ENCODE results near the gene LRRC1.

The LRRC1 gene

DNA sequence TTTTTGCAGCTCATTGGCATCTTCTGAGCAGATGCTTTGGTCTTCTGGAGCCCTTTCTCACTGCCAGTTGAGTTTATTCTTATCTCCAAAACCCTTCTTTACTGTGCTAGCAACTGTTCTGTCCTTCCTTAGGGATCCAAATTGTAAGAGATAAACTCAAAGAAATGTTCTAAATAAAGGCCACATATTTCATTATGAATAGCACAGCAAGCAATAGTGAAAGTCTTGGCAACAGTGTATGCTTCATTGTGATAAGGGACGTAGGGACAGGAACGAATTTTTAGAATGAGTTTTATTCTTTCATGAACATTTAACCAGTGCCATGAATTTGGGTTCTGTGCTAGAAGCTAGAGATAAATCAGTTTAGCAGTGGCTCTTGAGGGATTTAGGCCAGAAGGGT lies 61.1 kb downstream of the LRRC1 start:
- TF ChIP-seq, protein P1, sequence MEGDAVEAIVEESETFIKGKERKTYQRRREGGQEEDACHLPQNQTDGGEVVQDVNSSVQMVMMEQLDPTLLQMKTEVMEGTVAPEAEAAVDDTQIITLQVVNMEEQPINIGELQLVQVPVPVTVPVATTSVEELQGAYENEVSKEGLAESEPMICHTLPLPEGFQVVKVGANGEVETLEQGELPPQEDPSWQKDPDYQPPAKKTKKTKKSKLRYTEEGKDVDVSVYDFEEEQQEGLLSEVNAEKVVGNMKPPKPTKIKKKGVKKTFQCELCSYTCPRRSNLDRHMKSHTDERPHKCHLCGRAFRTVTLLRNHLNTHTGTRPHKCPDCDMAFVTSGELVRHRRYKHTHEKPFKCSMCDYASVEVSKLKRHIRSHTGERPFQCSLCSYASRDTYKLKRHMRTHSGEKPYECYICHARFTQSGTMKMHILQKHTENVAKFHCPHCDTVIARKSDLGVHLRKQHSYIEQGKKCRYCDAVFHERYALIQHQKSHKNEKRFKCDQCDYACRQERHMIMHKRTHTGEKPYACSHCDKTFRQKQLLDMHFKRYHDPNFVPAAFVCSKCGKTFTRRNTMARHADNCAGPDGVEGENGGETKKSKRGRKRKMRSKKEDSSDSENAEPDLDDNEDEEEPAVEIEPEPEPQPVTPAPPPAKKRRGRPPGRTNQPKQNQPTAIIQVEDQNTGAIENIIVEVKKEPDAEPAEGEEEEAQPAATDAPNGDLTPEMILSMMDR (IDR thresholded peaks at IDR 0.05; ENCODE audit: extremely low read depth, missing control alignments): no peak
- no peak for DNase-seq (ENCODE audit: low spot score)

DNA sequence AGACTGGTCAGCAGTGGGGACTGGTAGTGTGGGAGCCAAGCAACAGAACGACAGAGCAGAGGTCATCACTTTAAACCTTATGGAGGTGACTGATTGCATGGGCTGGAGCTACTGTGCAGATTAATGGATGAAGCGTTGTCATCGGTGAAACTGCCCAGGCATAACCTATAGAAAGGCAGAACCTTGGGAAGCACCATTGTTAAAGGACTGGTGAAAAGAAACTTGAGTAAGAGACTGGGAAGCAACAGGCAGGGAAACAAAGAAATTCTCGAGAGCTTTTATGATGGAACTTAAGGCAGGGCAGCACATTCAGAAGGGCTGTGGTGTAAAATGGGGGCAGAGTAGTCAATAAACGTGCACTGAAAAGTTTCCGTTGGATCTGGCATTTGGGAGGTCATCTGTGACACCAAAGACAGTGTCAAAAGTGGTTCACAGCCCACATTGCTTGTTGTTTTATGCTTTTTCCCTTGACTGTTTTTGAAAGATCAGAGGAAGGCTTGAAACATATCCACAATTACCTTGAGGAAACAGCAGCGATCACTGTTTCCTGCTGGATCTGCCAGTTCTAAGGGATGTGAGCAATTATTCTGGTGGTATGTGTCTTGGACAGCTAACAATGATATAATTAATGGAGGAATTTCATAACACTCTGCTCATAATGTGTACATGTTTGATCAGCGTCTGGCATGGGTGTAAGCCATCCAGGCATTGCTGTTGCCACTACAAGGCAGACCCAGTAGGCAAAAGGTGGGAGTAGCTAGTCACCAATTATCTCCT lies 62.7 kb downstream of the LRRC1 start:
- TF ChIP-seq, protein P1 (IDR thresholded peaks at IDR 0.05; ENCODE audit: extremely low read depth, missing control alignments): no peak
- DNase-seq (ENCODE audit: low spot score): no peak

DNA sequence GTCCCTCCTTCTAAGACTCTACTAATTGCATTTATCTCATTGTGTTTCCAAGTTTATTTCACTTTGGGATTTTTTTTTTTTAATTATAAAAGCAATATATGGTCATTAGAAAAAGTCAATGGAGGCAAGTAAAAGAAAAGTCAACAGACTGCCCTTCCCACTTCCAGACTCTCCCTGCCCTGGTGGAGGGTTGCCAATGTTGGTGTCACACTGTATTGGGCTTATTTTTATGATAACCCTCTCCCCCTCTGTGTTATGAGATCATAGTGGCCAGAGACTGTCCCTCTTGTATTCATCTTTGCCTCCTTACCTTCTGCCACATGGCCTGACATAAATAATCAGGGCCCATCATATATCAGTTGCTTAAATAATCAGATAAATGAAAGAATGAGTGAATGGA lies 63.4 kb downstream of the LRRC1 start:
- TF ChIP-seq, protein P1 (IDR thresholded peaks at IDR 0.05; ENCODE audit: extremely low read depth, missing control alignments): no peak
- no peak for DNase-seq (ENCODE audit: low spot score)

DNA sequence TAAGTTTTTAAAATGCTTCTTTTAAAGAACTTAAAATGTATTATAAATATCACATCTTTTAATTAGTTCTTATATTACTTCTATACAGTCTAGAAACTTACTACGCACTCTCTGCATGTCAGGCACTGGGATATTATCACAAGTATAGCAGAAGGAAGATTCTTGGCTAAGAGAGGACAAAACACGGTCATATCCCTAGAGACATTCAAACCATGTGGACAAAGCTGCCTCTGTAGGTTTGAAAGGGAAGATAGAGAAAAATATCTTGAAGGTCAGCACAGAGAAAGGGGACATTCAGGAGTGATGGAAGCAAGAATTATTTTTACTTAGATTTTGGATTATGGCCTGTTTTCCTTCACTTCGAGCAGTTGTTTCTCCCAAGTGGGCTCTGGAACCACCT lies 64.1 kb downstream of the LRRC1 start:
- TF ChIP-seq, protein P1 (IDR thresholded peaks at IDR 0.05; ENCODE audit: extremely low read depth, missing control alignments): no peak
- no peak for DNase-seq (ENCODE audit: low spot score)

DNA sequence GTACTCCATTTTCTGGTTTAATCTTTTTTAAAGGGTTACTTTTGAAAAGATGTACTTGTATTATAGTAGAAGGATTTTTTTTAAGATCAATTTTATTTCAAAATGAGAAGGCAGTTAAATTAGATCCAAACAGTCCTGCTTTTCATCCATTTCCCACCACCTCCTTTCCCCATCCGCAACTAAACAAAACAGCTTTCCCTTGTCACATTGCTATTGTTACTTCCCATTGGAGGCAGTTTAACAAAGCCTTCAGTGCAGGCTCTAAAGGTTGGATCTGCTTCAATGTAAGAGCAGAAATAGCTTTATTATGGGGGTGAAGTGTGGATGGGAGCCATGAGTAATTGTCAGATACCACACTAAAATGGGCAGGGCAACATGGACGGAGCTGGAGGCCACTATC lies 65.7 kb downstream of the LRRC1 start:
- TF ChIP-seq, protein P1 (IDR thresholded peaks at IDR 0.05; ENCODE audit: extremely low read depth, missing control alignments): no peak
- DNase-seq (ENCODE audit: low spot score): no peak

DNA sequence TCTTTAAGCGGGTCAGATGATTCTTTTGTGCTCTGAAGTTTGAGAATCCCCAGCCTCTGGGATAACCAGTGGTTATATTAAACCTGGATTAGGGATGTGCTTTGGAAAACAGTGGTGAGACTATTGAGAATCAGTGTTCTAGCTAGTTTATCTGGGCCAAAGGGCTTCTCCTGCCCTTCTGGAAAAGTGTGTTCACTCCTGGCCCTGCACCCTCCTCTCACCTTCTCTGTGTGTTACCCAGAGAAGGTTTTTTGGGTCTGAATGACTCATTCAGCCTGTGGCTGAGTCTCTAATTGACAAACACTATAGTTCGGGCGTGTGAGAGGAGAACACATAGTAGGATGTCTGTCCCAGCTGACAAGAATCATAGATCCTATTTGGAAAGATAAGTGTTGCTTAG lies 66.7 kb downstream of the LRRC1 start:
- TF ChIP-seq, protein P1 (IDR thresholded peaks at IDR 0.05; ENCODE audit: extremely low read depth, missing control alignments): no peak
- DNase-seq (ENCODE audit: low spot score): no peak

DNA sequence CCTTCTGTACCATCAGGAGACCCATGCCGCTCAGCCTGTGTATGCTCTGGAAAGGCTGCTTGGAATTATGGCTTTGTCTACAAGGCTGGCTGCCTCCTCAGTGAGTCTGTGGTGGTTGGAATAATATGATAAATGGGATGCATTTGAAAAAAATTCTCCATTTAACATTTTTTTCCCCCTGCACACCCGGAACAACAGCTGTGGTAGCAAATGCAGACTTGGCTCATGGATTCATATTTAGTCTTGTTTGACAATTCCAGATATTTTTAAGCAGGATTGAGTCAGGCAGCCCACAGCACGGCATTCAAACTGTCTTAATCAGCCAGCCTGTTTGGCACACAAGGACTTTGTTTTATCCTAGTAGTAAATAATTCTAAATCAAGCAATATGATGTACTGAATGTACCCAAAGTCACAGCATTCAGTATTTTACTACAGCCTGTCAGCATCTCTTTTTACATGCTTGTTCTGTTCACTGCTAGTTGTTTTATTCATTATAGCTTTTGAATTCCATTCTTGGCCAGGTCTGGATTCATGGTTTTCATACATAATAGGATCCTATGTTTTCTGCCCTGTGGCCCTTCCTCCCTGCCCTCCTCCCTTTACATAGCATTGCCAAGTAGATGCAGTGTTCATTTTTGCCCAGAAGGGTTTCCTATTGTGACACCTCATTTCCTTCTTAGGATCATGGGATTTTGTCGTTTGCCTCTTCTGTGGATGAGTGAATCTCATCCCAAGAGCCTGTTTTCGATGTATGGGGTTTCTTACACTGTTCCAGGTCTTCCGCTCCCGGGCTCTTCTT lies 68.1 kb downstream of the LRRC1 start:
- TF ChIP-seq, protein P1 (IDR thresholded peaks at IDR 0.05; ENCODE audit: extremely low read depth, missing control alignments): no peak
- no peak for DNase-seq (ENCODE audit: low spot score)

Data from GM20000 (cell line).